ENCODE results near the gene C2orf49.
A peak's percentile ranks its signal among the peaks of the same experiment; 100 is the strongest.
"Not testable (repeated sequence)": the region's sequence is repeated elsewhere in the genome, so short reads cannot be mapped to it uniquely, and the experiment has no call there.

The C2orf49 gene

GRCh38 chr2:105324101-105324500, 13.2 kb upstream of the C2orf49 start:
- no peak overlapping the region for H3K4me3 Mint-ChIP-seq
- TF ChIP-seq CTCF (IDR thresholded peaks at IDR 0.05; ENCODE audit: unreplicated experiment in 3 of 3), result no peak
- H3K4me1 Mint-ChIP-seq, result peaks cover 40% of the 10 kb centered on the region

GRCh38 chr2:105324732-105325131, 12.6 kb upstream of the C2orf49 start:
- Mint-ChIP-seq H3K9me3 (no peaks in the 10 kb centered on the region), H3K4me1 (peaks cover 43% of the 10 kb centered on the region), H3K36me3 (ENCODE audit: low read depth) (no peaks in the 10 kb centered on the region), H3K27ac (peak overlapping the region; percentile 33 to 55 (median 52)), H3K27me3 (ENCODE audit: low read depth) (peaks cover 3% of the 10 kb centered on the region), H3K4me3 (no peak overlapping the region)
- TF ChIP-seq CTCF (IDR thresholded peaks at IDR 0.05; ENCODE audit: unreplicated experiment in 3 of 3), result no peak

More at GRCh38 chr2:105324101-105324500, 13.2 kb upstream of the C2orf49 start:
- H3K36me3 Mint-ChIP-seq (ENCODE audit: low read depth), result no peaks in the 10 kb centered on the region
- no peak overlapping the region for H3K27ac Mint-ChIP-seq
- H3K9me3 Mint-ChIP-seq, result no peaks in the 10 kb centered on the region
- H3K27me3 Mint-ChIP-seq (ENCODE audit: low read depth), result peaks cover under 1% of the 10 kb centered on the region

GRCh38 chr2:105325389-105325963, 11.9 kb upstream of the C2orf49 start:
- Mint-ChIP-seq H3K27me3 (ENCODE audit: low read depth) (peaks cover 3% of the 10 kb centered on the region), H3K36me3 (ENCODE audit: low read depth) (no peaks in the 10 kb centered on the region), H3K9me3 (no peaks in the 10 kb centered on the region), H3K4me3 (no peak overlapping the region), H3K4me1 (peaks cover 41% of the 10 kb centered on the region), H3K27ac (no peak overlapping the region)
- TF ChIP-seq CTCF (IDR thresholded peaks at IDR 0.05; ENCODE audit: unreplicated experiment in 3 of 3), result no peak

- H3K27me3 Mint-ChIP-seq (ENCODE audit: low read depth); H3K9me3 Mint-ChIP-seq; H3K36me3 Mint-ChIP-seq (ENCODE audit: low read depth): not testable (repeated sequence)
- Mint-ChIP-seq H3K4me3 (peak overlapping the region in 2 of 3 experiments; percentile 46 to 99), H3K27ac (peak overlapping the region; percentile 91 to 97 (median 95)), H3K4me1 (peaks cover 37% of the 10 kb centered on the region)
Measured at GRCh38 chr2:105327271-105327670, 10.1 kb upstream of the C2orf49 start.

GRCh38 chr2:105327690-105328089, 9.7 kb upstream of the C2orf49 start:
- TF ChIP-seq CTCF (IDR thresholded peaks at IDR 0.05; ENCODE audit: unreplicated experiment in 3 of 3), result no peak
- Mint-ChIP-seq H3K27me3 (ENCODE audit: low read depth) (peaks cover 3% of the 10 kb centered on the region), H3K36me3 (ENCODE audit: low read depth) (no peaks in the 10 kb centered on the region), H3K9me3 (no peaks in the 10 kb centered on the region), H3K4me3 (peak overlapping the region; percentile 84 to 99 (median 93)), H3K27ac (peak overlapping the region; percentile 91 to 97 (median 95)), H3K4me1 (peaks cover 37% of the 10 kb centered on the region)

- TF ChIP-seq CTCF (IDR thresholded peaks at IDR 0.05; ENCODE audit: unreplicated experiment in 3 of 3), result no peak
- Mint-ChIP-seq H3K27ac (peak overlapping the region; percentile 91 to 97 (median 95)), H3K27me3 (ENCODE audit: low read depth) (peaks cover 3% of the 10 kb centered on the region), H3K4me1 (peaks cover 37% of the 10 kb centered on the region), H3K9me3 (no peaks in the 10 kb centered on the region), H3K4me3 (peak overlapping the region; percentile 84 to 99 (median 93)), H3K36me3 (ENCODE audit: low read depth) (no peaks in the 10 kb centered on the region)
Measured at GRCh38 chr2:105328281-105329196, 8.8 kb upstream of the C2orf49 start.
